Endometrial microvascular endothelial cells (primary cell): ENCODE measurements around the gene MRPL22. TPM values are rescaled to one million over a fixed set of nuclear protein-coding genes. Genes with fewer than 3 reads are reported as not detected.
"Not testable (repeated sequence)": the region's sequence is repeated elsewhere in the genome, so short reads cannot be mapped to it uniquely, and the experiment has no call there.

ENCODE experiments used
- in situ Hi-C: cut with HindIII; loops from 2 replicates; pipeline ENCODE4 v1.10.0; 2017; ENCODE audit warnings: low sequenced_read_pairs, low pct_unique_long_range_greater_than_20kb; ENCODE audit errors: inconsistent ontology term
- total RNA-seq: library from RNA; depleted of rRNA; stranded (reverse); fragments of >200 nt; gene quantifications from one replicate; pipeline ENCODE4 v1.2.3, GENCODE V29; 2015; ENCODE audit errors: inconsistent ontology term

The MRPL22 gene
- total RNA-seq, 1 donor from 2014 or later, result 65.5 TPM

- in situ Hi-C loops, result no loop called here
These were observed 36.5 kb downstream of the MRPL22 start for GRCh38 chr5:154977409-154977808.

- in situ Hi-C loops, result not testable (repeated sequence)
These were observed 37.4 kb downstream of the MRPL22 start for GRCh38 chr5:154978294-154978693.

GRCh38 chr5:154984946-154985516 is 44.2 kb downstream of the MRPL22 start:
- in situ Hi-C loops, result no loop called here

DNA sequence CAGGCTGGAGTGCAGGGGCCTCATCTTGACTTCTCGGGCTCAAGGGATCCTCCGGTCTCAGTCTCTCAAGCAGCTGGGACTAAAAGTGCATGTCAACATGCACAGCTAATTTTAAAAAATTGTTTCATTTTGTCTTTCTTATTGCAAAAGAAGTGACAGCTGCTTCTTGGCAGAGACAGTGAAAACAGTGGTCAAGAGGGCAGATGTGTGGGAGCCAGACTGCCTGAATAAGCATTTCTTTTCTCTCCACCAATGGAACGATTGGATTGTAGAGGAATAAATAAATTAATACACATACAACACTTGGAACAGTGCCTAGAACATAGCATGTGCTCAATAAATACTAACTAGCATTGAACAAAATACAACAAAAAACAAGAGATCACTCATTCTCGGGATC is 45.3 kb downstream of the MRPL22 start:
- in situ Hi-C loops, result no loop called here

DNA sequence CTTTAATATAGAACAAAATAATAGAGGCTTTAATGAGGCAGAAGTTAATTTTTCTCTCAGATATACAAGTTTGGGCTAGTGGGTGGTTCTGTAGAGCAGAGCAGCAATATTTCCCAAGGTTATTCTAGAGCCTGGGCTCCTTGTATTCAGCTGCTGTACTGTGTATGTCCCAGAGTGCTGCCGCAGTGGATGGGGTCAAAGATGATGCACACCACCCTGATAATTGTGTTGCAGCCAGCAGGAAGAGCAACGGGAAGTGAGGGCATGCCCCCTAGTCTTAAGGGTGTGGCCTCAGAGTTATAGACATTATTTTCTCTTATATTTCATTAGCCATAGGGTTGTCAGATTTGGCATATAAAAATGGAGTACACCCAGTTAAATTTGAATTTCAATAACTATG is 48.8 kb downstream of the MRPL22 start:
- in situ Hi-C loops, result no loop called here

- in situ Hi-C loops, result no loop called here
These were observed 52.6 kb downstream of the MRPL22 start for GRCh38 chr5:154993461-154993860.

DNA sequence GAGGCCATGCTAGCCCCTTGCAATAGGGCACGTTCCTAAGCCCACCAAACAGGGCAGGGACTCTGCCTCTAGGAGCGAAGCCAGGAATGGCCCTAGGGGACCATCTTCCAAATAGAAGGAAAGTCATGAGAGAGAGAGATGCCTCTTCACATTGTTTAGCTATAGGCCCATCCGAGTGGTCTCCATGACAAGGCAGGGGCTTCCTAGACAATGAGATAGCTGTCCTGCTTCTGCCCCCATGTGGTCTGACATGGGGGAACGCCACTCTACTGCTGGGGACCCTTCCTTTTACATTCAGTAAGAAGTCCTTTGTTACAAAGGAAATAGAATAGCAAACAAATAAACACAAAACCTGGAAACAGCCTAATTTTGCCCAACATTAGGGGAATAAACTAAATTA is 54.8 kb downstream of the MRPL22 start:
- in situ Hi-C loops, result no loop called here

- in situ Hi-C loops, result no loop called here
These were observed 56.9 kb downstream of the MRPL22 start for GRCh38 chr5:154997746-154998145.

- in situ Hi-C loops, result no loop called here
These were observed 59.0 kb downstream of the MRPL22 start for GRCh38 chr5:154999865-155000264.

DNA sequence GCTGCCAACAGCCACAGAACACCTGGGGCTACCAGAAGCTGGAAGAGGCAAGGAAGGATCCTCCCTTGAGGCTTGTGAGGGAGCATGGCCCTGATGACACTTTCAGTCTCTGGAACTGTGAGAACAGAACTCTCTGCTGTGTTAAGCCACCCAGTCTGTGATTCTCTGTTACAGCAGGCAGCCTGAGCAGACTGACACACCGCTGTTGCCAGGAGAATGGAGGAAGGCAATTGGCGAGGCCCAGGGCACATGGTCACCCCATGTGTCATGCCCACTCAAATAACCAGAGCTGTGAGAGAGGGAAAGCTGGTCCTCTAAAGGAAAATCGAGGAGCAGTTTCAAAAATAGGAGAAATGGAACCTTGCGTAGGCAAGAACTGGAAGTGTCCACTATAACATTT is 60.6 kb downstream of the MRPL22 start:
- in situ Hi-C loops, result no loop called here

- in situ Hi-C loops, result not testable (repeated sequence)
These were observed 61.8 kb downstream of the MRPL22 start for GRCh38 chr5:155002722-155003121.

GRCh38 chr5:155004138-155004744 is 63.4 kb downstream of the MRPL22 start:
- in situ Hi-C loops, result no loop called here

DNA sequence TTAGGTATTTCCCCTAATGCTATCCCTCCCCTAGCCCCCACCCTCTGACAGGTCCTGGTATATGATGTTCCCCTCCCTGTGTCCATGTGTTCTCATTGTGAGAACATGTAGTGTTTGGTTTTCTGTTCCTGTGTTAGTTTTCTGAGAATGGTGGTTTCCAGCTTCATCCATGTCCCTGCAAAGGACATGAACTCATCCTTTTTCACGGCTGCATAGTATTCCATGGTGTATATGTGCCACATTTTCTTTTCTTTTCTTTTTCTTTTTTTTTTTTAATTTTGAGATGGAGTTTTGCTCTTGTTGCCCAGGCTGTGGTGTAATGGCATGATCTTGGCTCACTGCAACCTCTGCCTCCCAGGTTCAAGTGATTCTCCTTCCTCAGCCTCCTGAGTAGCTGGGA is 65.4 kb downstream of the MRPL22 start:
- in situ Hi-C loops, result not testable (repeated sequence)

DNA sequence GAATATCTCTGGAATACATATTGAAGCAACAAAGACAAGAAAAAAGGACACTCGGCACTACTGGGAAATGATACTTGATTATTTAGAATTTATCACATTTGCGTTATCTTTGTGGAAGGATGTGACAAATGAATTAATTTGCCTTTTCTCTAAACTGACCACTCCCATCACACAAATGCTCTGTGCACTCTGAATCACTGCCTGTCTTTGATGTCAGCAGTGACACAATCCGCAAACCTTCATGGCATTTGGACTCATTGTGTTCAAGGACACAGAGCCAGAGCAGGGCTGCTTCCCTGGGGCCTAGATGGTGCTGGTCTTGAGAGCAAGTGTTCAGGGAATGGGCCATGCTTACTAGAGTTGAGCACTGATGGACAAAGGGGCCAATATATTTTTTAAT is 67.8 kb downstream of the MRPL22 start:
- in situ Hi-C loops, result no loop called here

DNA sequence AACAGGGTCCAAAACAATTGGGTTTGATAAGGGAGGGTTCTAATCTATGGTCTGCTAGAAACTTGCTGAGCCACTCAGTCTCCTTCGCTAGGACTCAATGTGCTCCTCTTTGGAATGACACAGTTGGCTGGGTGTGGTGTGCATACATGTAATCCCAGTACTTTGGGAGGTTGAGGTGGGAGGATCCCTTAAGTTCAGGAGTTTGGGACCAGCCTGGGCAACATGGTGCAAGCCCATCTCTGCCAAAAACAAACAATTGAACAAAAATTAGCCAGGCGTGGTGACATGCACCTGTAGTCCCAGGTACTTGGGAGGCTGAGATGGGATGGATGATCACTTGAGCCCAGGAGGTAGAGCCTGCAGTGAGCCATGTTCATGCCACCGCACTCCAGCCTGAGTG is 70.0 kb downstream of the MRPL22 start:
- in situ Hi-C loops, result no loop called here

- in situ Hi-C loops, result no loop called here
These were observed 72.7 kb downstream of the MRPL22 start, which contains the start of gene KIF4B for GRCh38 chr5:155013526-155013925. Gene KIF4B (plus strand): TSS chr5:155013755. CDS start chr5:155013860, 105 bp downstream.

DNA sequence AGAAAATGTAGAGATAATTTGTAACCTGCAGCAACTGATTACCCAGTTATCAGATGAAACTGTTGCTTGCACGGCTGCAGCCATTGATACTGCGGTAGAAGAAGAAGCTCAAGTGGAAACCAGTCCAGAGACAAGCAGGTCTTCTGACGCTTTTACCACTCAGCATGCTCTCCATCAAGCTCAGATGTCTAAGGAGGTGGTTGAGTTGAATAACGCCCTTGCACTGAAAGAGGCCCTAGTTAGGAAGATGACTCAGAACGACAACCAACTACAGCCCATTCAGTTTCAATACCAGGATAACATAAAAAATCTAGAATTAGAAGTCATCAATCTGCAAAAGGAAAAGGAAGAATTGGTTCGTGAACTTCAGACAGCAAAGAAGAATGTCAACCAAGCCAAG is 74.4 kb downstream of the MRPL22 start:
- in situ Hi-C loops, result no loop called here

DNA sequence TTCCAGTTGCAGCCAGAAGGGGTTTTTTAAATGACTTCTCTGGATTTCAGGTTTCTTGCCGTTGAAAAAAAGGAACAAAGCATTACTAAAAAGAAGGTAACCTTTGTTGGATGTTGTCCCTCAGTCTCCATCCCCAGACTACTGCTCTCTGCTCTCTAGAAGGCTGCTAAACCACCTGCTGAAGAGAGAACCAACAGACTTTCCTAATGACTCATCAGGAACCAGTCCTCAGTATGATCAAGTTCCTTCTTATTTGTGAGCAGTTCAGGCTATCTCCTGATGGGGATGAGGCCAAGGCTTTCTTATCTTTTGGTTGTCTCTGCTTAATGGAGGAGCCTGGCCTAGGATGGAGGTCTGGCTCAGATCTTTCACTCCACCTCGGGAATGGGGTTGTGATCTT is 76.7 kb downstream of the MRPL22 start:
- in situ Hi-C loops, result no loop called here
